ENCODE measurements around the gene CCBE1.

The CCBE1 gene

DNA sequence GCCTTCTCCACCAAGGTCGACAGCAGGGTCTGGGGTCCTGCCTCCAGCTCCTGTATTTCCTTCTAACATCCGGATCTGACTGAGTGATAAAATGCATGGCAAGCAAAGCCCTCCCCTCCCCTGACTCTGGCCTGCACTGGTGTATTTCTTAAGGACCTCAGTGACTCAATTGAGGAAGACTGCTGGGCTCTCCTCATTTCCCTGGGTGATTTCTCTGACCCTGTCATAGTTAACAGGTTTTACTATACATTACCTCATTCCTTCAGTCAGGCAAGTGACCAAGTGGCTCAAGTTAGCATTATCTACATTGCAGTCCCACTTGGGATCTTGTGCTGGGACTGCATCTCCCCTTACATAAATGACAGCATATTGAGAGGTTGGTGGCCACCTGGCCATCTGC, 38.8 kb upstream of the CCBE1 start:
- no peak overlapping the region for H3K4me3 ChIP-seq (ENCODE audit: low read depth, low read length)
- no peak for DNase-seq (ENCODE audit: low read depth)
- TF ChIP-seq CTCF (IDR thresholded peaks at IDR 0.05; ENCODE audit: control insufficient read depth, extremely low read depth, insufficient read depth), result no peak

DNA sequence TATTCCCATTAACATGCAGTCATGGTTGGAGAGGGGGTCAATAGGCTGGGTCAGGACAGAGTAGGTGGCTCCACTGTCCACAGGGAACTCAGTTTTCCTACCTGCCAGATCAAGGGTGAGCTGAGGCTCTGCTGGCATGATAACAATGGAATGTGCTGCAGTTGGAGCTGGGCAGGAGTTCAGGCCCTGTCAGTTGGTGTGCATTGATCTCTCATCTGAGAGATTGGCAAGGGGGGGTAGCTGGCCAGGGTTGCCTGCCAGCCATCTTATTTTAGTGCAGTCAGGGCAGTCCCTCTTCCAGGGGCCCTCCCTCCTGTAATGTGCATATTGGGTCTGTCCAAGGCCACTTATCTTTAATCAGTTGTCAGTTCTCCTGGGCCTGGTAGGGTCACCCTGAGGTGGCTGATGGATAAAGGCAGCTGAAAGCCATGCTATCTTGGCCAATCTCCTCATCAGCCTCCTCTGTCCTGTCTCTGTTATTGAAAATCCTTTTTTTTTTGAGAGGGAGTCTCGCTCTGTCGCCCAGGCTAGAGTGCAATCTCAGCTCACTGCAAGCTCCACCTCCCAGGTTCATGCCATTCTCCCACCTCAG, 38.1 kb upstream of the CCBE1 start:
- no peak for TF ChIP-seq CTCF (IDR thresholded peaks at IDR 0.05; ENCODE audit: control insufficient read depth, extremely low read depth, insufficient read depth)
- H3K4me3 ChIP-seq (ENCODE audit: low read depth, low read length), result no peak overlapping the region
- no peak for DNase-seq (ENCODE audit: low read depth)

DNA sequence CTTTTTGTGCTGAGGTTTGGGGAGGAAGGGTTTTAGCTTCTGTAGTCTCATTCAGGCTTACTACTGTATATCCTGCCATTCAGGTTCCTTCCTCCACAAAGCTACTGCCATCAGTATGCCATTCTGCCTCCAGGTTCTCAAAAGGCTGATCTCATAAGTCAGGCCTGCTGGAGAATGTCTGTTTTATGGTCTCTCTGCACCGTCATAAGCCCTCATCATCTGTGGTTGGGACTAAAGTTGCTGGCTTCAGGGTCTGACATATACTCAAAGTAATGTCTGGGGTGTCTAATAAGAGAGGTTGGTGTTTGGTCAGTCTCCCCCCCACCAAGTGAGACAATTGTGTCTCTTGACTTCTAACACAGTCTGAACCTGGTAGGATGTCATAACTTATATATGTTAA, 36.2 kb upstream of the CCBE1 start:
- no peak for TF ChIP-seq CTCF (IDR thresholded peaks at IDR 0.05; ENCODE audit: control insufficient read depth, extremely low read depth, insufficient read depth)
- no peak overlapping the region for H3K4me3 ChIP-seq (ENCODE audit: low read depth, low read length)
- DNase-seq (ENCODE audit: low read depth), result no peak

- no peak overlapping the region for H3K4me3 ChIP-seq (ENCODE audit: low read depth, low read length)
- no peak for TF ChIP-seq CTCF (IDR thresholded peaks at IDR 0.05; ENCODE audit: control insufficient read depth, extremely low read depth, insufficient read depth)
- DNase-seq (ENCODE audit: low read depth), result no peak
These were observed 33.7 kb upstream of the CCBE1 start for GRCh38 chr18:59730896-59731295.

DNA sequence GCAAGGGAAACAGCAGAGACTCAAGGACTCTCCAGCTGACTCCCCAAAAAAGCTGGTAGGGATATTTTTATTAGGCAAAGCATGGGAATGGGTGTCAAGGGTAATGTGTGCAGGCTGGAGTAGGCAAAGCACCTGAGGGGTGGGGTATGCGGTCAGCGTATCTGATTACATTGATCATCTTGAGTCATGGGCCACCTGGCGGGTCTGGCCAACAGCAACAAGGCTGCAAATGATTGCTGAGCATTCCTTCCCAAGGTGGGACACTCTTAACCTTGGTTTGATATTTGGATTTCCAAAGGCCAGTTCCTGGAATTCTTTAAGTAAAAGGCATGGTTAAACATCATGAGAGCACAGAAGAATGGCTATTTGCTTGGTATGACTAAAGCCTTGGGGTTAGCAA, 32.6 kb upstream of the CCBE1 start:
- no peak overlapping the region for H3K4me3 ChIP-seq (ENCODE audit: low read depth, low read length)
- DNase-seq (ENCODE audit: low read depth), result no peak
- TF ChIP-seq CTCF (IDR thresholded peaks at IDR 0.05; ENCODE audit: control insufficient read depth, extremely low read depth, insufficient read depth), result no peak

DNA sequence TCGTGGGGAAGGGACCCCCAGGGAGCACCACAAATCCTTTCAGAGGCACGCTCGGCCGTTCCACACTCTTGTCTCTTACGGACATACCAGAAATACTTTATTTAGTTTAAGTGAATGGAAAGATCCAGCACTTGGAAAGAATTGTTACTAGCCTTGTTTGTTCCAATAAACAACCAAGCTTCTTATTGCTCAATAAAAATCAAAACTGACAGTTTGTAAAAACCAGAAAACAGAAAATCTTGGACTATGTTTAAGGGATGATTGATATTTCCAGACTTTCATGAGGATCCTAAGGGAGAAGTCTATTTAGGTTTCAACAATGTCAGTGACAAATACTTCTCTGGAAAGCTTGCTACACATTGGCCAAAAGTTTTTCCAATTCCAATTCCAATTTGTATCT, 31.6 kb upstream of the CCBE1 start:
- no peak overlapping the region for H3K4me3 ChIP-seq (ENCODE audit: low read depth, low read length)
- no peak for TF ChIP-seq CTCF (IDR thresholded peaks at IDR 0.05; ENCODE audit: control insufficient read depth, extremely low read depth, insufficient read depth)
- no peak for DNase-seq (ENCODE audit: low read depth)

- no peak for TF ChIP-seq CTCF (IDR thresholded peaks at IDR 0.05; ENCODE audit: control insufficient read depth, extremely low read depth, insufficient read depth)
- no peak for DNase-seq (ENCODE audit: low read depth)
- no peak overlapping the region for H3K4me3 ChIP-seq (ENCODE audit: low read depth, low read length)
These were observed 27.9 kb upstream of the CCBE1 start for GRCh38 chr18:59725142-59725541.
